ENCODE data around the gene THBS1.

Gene THBS1

DNA sequence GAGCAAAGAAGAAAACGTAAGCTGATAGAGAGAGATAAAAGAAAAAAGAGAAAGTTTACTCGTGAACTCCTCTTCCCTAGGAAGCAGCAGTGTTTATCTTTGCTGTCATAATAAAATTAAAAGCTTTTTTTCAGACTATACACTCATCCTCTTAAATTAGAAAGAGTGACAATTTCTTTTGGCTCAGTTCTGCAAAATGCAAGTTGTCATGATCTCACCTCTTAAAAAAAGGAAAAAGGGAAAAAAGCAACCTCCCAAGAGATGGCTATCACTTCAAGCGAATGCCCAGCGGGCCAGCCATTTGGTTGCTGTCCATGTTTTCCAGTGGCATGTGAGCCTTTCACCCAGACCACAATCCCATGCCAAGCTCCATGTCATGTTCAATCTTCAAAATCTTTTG lies 7.0 kb upstream of the THBS1 start:
- peak in 1 of 2 experiments; percentile 4 for DNase-seq (ENCODE audit: low read depth in 2 of 2)

DNA sequence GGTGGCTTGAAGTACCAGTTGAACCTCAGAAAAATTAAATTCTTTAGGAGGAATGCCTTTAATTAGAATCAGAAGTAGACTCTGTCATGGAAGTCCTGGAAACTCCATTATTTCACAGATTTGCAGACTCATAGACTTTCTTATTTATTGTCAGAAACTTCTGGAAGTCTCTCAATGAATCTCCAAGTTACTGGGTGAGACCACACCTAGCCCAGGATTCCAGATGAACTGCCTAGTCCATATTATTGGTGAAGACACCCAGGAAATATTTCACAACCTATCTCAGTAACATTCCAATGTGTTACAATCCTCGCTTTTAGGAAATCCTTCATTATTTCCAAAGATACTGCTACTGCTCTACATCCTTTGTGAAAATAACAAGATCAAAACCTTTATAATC lies 6.5 kb upstream of the THBS1 start:
- DNase-seq (ENCODE audit: low read depth in 2 of 2) = peak; percentile 22 to 23

DNA sequence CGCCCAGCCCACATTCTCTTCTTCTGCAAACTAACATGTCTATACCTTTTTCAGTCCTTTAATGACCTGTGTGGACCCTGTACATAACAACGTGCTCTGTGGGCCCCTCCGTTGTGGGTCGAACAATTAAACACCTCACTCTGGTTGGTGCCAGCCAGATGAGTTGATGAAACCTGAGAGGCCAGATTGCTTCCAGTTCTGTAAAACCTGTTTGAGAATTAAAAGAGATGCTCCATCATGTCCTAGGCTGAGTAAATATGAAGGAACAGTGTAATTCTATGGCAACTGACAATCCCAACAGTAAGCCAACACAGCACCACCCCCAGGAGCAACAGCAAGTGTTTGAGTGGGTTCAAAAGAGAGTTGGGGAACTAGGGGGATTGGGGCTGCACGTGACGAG lies 5.7 kb upstream of the THBS1 start:
- DNase-seq (ENCODE audit: low read depth in 2 of 2) = no peak

DNA sequence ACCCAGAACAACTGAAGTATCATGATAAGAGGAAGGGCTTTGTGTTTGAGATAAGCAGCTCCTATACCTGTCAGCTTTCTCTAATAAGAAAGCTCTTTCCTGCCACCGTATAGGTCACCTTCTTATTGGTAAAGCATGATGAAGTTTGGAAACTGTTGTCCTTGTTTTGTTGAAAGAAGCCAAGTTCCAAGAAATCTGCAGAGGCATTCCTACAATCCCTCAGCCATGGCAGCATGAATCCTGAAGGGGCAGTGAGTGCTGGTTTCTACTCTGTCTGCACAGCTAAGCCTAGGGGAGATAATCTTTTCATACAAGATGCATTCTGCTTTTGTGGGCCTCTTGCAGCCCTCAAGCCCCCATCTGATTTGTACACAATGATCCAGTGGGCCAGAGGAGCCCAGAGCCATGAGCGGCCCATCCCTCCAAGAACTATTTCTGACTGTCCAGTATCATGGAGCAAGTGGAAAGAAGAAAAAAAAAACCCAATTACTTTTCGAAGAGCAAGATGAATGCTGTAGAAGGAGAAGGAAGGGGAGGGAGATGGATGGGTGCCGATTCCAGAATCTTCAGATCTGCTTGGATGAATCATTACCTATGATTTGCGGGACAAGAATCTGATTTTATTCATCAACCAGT lies 1.9 kb upstream of the THBS1 start:
- peak; percentile 14 to 21 for DNase-seq (ENCODE audit: low read depth in 2 of 2)

DNA sequence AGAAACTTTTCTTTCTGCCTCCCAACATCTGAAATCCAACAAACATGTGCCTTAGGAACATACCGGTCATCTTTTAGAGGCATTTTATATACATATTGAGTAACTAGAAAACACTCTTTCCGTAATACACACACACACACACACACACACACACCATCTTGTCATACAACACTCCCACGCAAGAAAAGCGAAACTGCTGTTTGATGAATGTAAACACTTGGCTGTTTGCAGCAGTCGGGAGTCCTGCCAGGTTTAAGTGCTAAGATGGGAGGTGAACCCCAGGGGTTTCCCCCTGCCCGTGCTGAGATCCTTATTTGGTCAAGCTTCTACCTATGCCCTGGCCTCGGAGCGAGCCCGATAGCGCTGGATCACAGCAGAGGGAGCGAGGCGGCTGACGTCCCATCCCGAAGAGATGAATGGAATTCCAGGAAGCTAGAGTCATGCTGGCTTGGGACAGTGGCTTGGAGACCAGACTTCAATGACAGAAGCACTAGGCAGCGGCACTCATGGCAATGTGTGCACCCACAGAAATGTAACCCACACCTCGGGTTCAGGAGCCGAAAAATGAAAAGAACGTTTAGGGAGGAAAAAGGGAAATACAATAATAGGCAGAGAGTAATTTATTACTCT lies 1.3 kb upstream of the THBS1 start:
- DNase-seq (ENCODE audit: low read depth in 2 of 2) = peak; percentile 84 to 86

DNA sequence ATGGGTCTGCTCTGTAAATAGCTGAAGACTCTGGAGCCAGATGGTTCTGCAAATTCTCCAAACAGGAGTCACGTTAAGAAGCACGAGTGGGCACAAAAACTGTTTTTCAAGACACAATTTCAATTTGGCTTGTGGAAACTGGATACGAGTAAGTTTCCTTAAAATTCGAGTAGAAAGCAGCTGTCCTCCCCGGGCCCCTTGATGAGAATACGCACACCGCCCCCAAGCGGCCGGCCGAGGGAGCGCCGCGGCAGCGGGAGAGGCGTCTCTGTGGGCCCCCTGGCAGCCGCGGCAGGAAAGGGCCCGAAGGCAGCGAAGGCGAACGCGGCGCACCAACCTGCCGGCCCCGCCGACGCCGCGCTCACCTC lies 778 bp upstream of the THBS1 start:
- DNase-seq (ENCODE audit: low read depth in 2 of 2) = peak; percentile 97

DNA sequence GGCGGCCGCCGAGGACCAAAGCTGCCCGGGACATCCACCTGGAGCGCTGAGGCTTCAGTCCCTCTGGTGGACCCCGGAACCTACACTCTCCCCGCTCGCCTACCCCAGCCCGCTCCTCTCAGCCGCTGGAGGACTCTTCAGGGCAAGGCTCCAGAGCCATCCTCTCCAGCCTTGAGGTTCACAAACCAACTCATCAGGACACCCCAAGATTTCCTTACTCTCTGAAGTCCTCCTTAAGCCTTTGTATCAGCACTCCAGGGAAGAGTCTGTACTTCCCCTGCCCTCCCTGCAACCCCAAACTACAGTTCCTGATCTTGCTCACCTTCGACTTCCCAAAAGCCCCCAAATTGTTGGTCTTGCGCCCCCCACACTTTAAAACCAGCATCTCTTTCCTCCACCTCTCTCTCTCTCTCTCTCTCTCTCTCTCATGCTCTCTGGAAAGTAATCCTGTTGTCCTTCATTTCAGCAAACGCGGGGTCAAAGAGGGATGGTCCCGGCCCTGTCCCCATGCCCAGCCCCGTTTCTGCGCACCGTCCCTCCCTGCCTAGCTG lies 438 bp downstream of the THBS1 start:
- no peak for DNase-seq (ENCODE audit: low read depth in 2 of 2)

DNA sequence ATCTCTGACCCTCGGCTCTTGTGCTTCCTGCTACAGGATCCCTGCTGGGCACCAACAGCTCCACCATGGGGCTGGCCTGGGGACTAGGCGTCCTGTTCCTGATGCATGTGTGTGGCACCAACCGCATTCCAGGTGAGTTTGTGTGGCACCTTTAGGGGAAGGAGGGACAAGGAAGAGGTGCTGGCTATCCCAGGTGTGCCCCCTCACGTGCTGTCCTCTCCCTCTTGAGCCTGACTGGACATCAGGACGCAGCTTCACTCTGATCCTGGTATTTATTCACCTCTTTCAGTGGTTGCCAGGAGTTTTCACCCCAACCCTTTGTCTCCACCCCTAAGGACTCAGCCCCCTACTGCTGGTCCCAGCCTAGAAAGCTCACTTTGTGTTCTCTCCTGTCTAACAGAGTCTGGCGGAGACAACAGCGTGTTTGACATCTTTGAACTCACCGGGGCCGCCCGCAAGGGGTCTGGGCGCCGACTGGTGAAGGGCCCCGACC lies 960 bp downstream of the THBS1 start:
- peak; percentile 26 to 34 for DNase-seq (ENCODE audit: low read depth in 2 of 2)

DNA sequence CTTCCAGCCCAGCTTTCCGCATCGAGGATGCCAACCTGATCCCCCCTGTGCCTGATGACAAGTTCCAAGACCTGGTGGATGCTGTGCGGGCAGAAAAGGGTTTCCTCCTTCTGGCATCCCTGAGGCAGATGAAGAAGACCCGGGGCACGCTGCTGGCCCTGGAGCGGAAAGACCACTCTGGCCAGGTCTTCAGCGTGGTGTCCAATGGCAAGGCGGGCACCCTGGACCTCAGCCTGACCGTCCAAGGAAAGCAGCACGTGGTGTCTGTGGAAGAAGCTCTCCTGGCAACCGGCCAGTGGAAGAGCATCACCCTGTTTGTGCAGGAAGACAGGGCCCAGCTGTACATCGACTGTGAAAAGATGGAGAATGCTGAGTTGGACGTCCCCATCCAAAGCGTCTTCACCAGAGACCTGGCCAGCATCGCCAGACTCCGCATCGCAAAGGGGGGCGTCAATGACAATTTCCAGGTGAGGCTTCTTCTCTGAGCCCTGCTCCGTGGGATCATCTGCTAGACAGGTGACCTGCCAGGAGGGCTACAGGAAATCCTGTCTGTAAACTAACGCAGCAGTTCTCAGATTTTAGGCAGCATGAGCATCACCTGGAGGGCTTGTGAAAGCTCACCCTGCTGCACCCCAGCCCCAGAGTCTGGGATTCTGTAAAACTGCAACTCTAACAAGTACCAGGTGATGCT lies 1.6 kb downstream of the THBS1 start:
- DNase-seq (ENCODE audit: low read depth in 2 of 2) = peak; percentile 30 to 33

DNA sequence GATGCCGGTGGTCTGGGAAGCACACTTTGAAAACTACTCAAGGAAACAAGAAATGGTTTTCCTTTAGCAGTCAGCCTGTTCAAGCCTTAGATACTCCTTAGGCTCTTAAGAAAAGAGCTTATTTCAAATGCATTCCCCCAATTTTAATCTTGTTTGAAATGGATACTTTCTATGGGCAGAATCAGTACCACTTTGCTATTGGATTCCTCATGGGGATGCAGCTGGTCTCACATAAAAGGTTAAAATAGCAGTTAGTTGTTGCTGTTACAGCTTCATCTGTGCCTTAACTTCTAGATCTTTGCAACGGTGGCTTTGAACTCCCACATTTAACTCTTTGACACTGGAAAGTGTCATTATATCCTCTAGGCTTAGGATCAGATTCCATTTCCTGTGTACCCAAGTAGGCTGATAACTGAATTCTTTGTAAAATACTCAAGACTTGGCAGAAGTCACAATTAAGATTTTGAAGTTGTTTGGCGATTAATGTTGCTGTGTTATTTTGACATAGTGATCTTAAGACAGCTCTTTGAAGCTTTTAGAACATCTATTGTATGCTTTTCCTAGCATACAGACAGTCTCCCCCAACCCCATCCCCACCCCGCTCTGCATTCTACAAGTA lies 2.2 kb downstream of the THBS1 start:
- DNase-seq (ENCODE audit: low read depth in 2 of 2) = peak in 1 of 2 experiments; percentile 3

DNA sequence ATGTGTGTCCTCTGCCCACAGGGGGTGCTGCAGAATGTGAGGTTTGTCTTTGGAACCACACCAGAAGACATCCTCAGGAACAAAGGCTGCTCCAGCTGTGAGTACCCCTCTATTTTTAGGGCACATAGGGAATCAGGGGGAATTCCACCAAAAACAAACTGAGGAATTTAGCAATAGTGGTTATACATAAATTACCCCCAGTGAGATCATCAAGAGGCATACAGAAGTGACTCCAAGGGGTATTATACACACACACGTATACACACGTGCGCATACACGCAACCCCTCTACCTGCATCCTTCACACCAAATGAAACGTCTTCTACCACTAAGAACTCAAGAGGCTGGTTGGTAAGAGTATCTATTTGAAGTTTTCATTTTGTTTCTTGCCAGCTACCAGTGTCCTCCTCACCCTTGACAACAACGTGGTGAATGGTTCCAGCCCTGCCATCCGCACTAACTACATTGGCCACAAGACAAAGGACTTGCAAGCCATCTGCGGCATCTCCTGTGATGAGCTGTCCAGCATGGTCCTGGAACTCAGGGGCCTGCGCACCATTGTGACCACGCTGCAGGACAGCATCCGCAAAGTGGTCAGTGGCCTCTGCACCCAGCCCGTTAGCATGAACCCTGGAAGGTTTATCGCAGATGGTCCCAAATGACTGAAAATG lies 2.9 kb downstream of the THBS1 start:
- peak; percentile 29 to 36 for DNase-seq (ENCODE audit: low read depth in 2 of 2)

DNA sequence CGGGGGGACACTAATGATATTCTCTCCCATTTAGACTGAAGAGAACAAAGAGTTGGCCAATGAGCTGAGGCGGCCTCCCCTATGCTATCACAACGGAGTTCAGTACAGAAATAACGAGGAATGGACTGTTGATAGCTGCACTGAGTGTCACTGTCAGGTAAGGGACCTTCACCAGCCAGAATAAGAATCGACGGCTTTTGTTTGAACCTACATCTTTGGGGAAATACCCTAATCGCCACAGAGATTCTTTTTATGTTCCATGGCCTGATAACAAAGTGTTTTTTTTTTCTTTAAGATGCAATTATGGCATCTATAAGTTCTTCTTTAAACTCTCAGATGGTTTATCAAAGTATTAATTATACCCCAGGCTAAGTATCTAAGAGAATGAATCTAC lies 3.4 kb downstream of the THBS1 start:
- peak; percentile 9 to 15 for DNase-seq (ENCODE audit: low read depth in 2 of 2)

DNA sequence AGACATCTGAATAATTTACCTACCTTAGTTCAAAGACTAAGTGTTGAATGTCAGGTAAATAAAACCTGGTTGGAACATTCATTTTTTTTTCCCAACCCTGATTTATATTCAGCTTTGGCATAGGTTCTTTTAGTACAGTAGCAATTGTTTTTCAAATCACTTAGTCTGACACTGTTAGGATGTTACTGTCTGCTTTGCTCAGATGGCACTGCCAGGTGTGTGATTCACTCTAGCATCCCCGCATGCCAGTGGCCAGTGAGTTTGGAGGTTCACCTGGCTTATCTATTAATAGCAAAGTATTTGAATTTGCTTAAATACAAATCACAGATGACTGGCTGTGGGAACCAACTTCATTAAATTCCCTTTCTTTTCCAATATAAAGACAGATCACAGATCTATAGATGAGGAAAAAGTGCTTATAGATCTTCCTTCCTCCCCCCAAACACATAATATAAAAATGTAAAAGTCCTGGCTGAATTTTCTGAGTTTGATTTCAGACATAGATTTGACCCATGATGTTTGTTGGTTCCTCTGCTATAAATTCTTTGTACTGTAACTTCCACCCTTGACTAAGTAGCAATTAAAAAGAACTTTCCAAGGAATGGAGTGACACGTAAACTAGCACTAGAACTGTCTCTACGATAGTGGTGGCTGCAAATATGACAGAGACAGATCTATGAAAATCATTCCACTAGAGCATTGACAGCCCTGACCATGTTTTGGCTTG lies 3.9 kb downstream of the THBS1 start:
- peak in 1 of 2 experiments; percentile 3 for DNase-seq (ENCODE audit: low read depth in 2 of 2)

DNA sequence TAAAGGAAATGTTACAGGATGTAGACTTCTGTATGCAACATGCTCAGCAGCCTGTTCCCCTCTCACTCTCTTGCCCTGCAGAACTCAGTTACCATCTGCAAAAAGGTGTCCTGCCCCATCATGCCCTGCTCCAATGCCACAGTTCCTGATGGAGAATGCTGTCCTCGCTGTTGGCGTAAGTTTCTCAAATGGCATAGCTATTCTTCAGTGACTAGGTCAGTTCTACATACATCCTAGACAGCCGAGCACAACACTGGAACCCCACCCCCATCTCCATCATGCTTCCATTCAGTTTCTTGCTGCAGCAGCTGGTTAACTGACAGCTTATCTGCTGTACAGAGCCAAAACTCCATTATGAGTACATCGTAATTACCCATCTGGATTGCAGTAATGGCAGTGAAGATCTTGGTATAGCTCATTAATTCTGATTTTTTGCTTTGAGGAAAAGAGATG lies 4.5 kb downstream of the THBS1 start:
- peak; percentile 7 to 20 for DNase-seq (ENCODE audit: low read depth in 2 of 2)

DNA sequence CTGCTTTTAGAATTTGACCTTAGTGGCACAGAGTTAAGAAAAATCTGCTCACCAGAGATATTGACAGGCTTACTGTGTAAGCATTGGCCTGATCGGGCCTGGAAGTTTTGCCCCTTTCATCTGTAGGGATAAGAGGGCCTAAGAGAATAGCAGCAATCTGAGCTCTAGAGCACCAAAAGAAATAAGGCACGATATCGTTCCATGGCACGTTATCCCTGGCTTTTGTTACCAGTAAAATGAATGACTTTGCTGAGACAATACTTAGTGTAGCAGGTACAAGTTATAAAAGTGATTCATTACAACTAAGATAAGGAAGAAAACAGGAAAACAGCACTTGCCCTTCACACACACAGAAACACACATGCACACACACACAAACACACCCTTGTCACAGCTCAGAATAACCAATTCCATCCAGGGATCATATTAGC lies 5.0 kb downstream of the THBS1 start:
- DNase-seq (ENCODE audit: low read depth in 2 of 2) = no peak

DNA sequence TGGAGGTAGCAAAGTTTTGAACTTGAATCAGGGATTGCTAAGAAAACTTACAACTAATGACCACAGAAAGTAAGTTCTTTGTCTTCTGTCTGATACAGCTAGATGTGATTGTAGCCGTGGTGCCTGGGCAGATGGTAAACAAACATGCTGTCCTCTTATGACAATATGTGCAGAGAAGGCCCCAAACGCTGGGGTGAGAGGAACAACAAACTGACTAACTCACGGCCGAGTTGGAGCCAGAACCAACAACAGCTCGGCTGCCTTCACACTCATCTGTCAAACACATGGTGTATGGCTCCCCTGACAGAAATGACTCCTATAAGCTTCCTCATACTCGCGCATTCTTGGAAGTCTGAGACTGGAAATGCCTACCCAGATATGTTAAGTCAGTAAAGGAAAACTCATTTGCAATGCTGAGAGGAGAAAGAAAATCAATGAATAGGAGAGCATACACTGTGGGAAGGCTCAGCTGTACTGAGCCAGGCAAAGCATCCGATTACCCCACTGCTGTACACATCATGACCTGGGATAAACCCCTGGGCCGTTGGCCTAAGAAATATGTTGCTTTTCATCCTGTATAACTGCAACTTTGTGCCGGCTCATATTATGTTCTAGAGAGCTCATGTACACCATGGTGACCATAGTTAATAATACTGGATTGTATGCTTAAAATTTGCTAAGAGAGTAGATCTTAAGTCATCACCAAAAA lies 5.7 kb downstream of the THBS1 start:
- DNase-seq (ENCODE audit: low read depth in 2 of 2) = peak; percentile 50

DNA sequence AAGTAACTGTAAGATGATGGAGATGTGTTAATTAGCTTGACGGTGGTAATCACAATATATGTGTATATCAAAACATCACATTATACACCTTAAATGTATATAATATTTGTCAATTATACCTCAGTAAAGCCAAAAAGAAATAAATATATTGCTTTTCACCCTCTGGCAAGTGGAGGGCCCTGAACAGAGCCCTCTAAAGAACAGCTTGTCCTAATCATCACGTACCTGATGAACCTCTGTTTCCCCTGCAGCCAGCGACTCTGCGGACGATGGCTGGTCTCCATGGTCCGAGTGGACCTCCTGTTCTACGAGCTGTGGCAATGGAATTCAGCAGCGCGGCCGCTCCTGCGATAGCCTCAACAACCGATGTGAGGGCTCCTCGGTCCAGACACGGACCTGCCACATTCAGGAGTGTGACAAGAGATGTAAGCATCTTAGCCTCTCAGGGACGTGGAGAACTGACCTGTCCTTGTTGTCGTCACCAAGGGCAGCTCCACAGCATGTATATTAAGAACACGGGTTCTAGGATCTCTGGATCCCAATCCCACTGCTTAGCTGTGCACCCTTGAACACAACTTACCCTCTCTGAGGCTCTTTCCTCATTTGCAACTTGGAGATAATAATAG lies 6.3 kb downstream of the THBS1 start:
- peak; percentile 28 to 30 for DNase-seq (ENCODE audit: low read depth in 2 of 2)

DNA sequence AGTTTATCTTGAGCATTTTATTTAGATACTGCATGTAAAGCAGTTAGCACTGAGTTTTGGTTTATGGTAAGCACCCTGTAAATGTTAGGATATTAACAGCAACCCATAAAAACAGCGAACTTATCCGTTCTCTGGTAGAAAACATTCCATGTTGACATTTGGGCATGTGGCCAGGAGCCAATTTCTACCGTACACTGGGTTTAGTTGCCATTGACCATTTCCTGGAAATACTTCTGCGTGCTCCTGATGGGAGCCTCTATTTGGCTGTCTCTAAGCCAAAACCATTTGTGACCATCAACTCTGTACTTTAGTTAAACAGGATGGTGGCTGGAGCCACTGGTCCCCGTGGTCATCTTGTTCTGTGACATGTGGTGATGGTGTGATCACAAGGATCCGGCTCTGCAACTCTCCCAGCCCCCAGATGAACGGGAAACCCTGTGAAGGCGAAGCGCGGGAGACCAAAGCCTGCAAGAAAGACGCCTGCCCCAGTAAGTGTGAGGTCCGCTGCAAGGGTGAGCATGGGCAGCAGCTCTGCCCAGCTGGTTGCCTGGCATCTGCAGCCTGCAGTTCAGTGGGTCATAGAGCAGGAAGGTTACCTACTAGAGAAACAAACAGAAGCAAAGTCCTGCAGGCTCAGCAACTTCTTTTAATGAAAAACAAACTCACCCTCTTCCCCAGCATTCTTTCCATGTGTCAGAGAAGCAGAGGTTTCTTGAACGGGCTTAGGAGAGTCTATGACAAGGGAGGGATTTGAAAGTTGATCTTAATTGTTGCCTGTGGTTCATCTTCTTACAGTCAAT lies 7.1 kb downstream of the THBS1 start:
- DNase-seq (ENCODE audit: low read depth in 2 of 2) = peak; percentile 32 to 33
